Hepatocyte (in vitro differentiated cells): Measurements from ENCODE around the gene RBCK1.

Source experiments
- EZH2 ChIP-seq: fragments of 200-600 bp; sonication (generic); IDR thresholded peaks from 2 replicates; pipeline ENCODE4 v1.6.1; 2016; ENCODE audit warnings: antibody characterized with exemption, mild to moderate bottlenecking, borderline replicate concordance
- TF ChIP-seq, protein P1 (sequence below): fragments of 200-600 bp; sonication (generic); IDR thresholded peaks from 2 replicates; pipeline ENCODE4 v1.5.1; 2016; ENCODE audit warnings: antibody characterized with exemption, mild to moderate bottlenecking; ENCODE audit not compliant: poor library complexity

- TF ChIP-seq, protein P1, sequence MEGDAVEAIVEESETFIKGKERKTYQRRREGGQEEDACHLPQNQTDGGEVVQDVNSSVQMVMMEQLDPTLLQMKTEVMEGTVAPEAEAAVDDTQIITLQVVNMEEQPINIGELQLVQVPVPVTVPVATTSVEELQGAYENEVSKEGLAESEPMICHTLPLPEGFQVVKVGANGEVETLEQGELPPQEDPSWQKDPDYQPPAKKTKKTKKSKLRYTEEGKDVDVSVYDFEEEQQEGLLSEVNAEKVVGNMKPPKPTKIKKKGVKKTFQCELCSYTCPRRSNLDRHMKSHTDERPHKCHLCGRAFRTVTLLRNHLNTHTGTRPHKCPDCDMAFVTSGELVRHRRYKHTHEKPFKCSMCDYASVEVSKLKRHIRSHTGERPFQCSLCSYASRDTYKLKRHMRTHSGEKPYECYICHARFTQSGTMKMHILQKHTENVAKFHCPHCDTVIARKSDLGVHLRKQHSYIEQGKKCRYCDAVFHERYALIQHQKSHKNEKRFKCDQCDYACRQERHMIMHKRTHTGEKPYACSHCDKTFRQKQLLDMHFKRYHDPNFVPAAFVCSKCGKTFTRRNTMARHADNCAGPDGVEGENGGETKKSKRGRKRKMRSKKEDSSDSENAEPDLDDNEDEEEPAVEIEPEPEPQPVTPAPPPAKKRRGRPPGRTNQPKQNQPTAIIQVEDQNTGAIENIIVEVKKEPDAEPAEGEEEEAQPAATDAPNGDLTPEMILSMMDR, result no peak
- no peak for TF ChIP-seq EZH2
These were observed 32.5 kb downstream of the RBCK1 start for GRCh38 chr20:440636-441035.
